A549 (cell line): ENCODE data around the gene MOB2.

Source experiments
- ATOH8 ChIP-seq: fragments of 250-450 bp; sonication (Bioruptor Pico); IDR thresholded peaks from 2 replicates; pipeline ENCODE4 v1.5.0; 2020; ENCODE audit warnings: low read depth, mild to moderate bottlenecking, moderate library complexity
- CBX2 ChIP-seq: fragments of 200-600 bp; sonication (generic); IDR thresholded peaks from 2 replicates; pipeline ENCODE4 v1.6.1; 2016; ENCODE audit warnings: low read depth, mild to moderate bottlenecking, borderline replicate concordance
- CTCF ChIP-seq: fragments of >200 bp; sonication (Bioruptor Twin); formaldehyde crosslinking; IDR thresholded peaks from 3 replicates; pipeline ENCODE4 v1.5.1; 2016
- USF2 ChIP-seq: fragments of 450-650 bp; IDR thresholded peaks from 2 replicates; pipeline ENCODE4 v1.6.1; 2014; ENCODE audit warnings: antibody characterized with exemption

- TF ChIP-seq CTCF (no peak), ATOH8 (no peak), CBX2 (no peak), USF2 (no peak)
These were observed 35.5 kb upstream of the MOB2 start for GRCh38 chr11:1522081-1522424.
